ENCODE data around the gene SNX25. TPM values are rescaled to one million over a fixed set of nuclear protein-coding genes. Genes with fewer than 3 reads are reported as not detected.
"Not testable (repeated sequence)": the region's sequence is repeated elsewhere in the genome, so short reads cannot be mapped to it uniquely, and the experiment has no call there.

Gene SNX25
- total and polyA plus RNA-seq, 2 donors (not counting 1 experiment from before 2014, with no cell fraction given), result 11.1 to 32.9 TPM

- H3K4me2 ChIP-seq (ENCODE audit: extremely low read depth, insufficient read depth, low read length), result peak overlapping the region; percentile 59
- peaks cover 2% of the 10 kb centered on the region for H3K79me2 ChIP-seq (ENCODE audit: control insufficient read depth, insufficient read depth, low read length)
- TF ChIP-seq CTCF (conservative IDR thresholded peaks at IDR 0.05 in 1 of 2, IDR thresholded peaks at IDR 0.05 in 1 of 2; ENCODE audit: low read depth in 1 of 2, low read length in 2 of 2), result no peak
- TF ChIP-seq EZH2 (IDR thresholded peaks at IDR 0.05; ENCODE audit: low read length, missing control alignments), result no peak
- no peaks in the 10 kb centered on the region for H3K9me3 ChIP-seq (ENCODE audit: control insufficient read depth, insufficient read depth, low read depth, low read length)
- no peaks in the 10 kb centered on the region for H3K27me3 ChIP-seq (ENCODE audit: control insufficient read depth, insufficient read depth, low read length)
- H3K4me1 ChIP-seq (ENCODE audit: control insufficient read depth, extremely low read depth, insufficient read depth, low read length), result peaks cover 9% of the 10 kb centered on the region
- H3K27ac ChIP-seq (ENCODE audit: insufficient read depth, low read length), result no peak overlapping the region
- no peak overlapping the region for H2AFZ ChIP-seq (ENCODE audit: low read length)
- H3K36me3 ChIP-seq (ENCODE audit: control insufficient read depth, insufficient read depth, low read length), result no peaks in the 10 kb centered on the region
- peak; percentile 59 to 84 for DNase-seq (ENCODE audit: low read depth in 2 of 2)
- H3K4me3 ChIP-seq (replicated peaks in 1 of 4; ENCODE audit: control extremely low read depth in 1 of 4, insufficient read depth in 1 of 4, low read depth in 3 of 4, low read length in 4 of 4), result no peak overlapping the region
- H3K9ac ChIP-seq (ENCODE audit: insufficient read depth, low read length), result no peak overlapping the region
- no peaks in the 10 kb centered on the region for H4K20me1 ChIP-seq (ENCODE audit: control insufficient read depth, extremely low read depth, insufficient read depth, low read length)
Measured at GRCh38 chr4:185238215-185238681, 28.9 kb downstream of the SNX25 start.

- peaks cover 9% of the 10 kb centered on the region for H3K4me1 ChIP-seq (ENCODE audit: control insufficient read depth, extremely low read depth, insufficient read depth, low read length)
- H2AFZ ChIP-seq (ENCODE audit: low read length), result no peak overlapping the region
- H3K9me3 ChIP-seq (ENCODE audit: control insufficient read depth, insufficient read depth, low read depth, low read length), result no peaks in the 10 kb centered on the region
- H3K9ac ChIP-seq (ENCODE audit: insufficient read depth, low read length), result no peak overlapping the region
- TF ChIP-seq EZH2 (IDR thresholded peaks at IDR 0.05; ENCODE audit: low read length, missing control alignments) (no peak), CTCF (conservative IDR thresholded peaks at IDR 0.05 in 1 of 2, IDR thresholded peaks at IDR 0.05 in 1 of 2; ENCODE audit: low read depth in 1 of 2, low read length in 2 of 2) (no peak)
- H3K27ac ChIP-seq (ENCODE audit: insufficient read depth, low read length), result peak overlapping the region; percentile 43
- DNase-seq (ENCODE audit: low read depth in 2 of 2), result peak in 1 of 2 donors; percentile 39
- H3K27me3 ChIP-seq (ENCODE audit: control insufficient read depth, insufficient read depth, low read length), result no peaks in the 10 kb centered on the region
- no peaks in the 10 kb centered on the region for H3K36me3 ChIP-seq (ENCODE audit: control insufficient read depth, insufficient read depth, low read length)
- H3K4me2 ChIP-seq (ENCODE audit: extremely low read depth, insufficient read depth, low read length), result no peak overlapping the region
- peaks cover 2% of the 10 kb centered on the region for H3K79me2 ChIP-seq (ENCODE audit: control insufficient read depth, insufficient read depth, low read length)
- no peak overlapping the region for H3K4me3 ChIP-seq (replicated peaks in 1 of 4; ENCODE audit: control extremely low read depth in 1 of 4, insufficient read depth in 1 of 4, low read depth in 3 of 4, low read length in 4 of 4)
- no peaks in the 10 kb centered on the region for H4K20me1 ChIP-seq (ENCODE audit: control insufficient read depth, extremely low read depth, insufficient read depth, low read length)
Measured at GRCh38 chr4:185238750-185239149, 29.4 kb downstream of the SNX25 start.

- not testable (repeated sequence) for DNase-seq (ENCODE audit: low read depth in 2 of 2); H3K79me2 ChIP-seq (ENCODE audit: control insufficient read depth, insufficient read depth, low read length); H3K9me3 ChIP-seq (ENCODE audit: control insufficient read depth, insufficient read depth, low read depth, low read length); H3K4me1 ChIP-seq (ENCODE audit: control insufficient read depth, extremely low read depth, insufficient read depth, low read length); H3K36me3 ChIP-seq (ENCODE audit: control insufficient read depth, insufficient read depth, low read length); H3K4me2 ChIP-seq (ENCODE audit: extremely low read depth, insufficient read depth, low read length); H3K27ac ChIP-seq (ENCODE audit: insufficient read depth, low read length); H3K27me3 ChIP-seq (ENCODE audit: control insufficient read depth, insufficient read depth, low read length); H3K9ac ChIP-seq (ENCODE audit: insufficient read depth, low read length); H3K4me3 ChIP-seq (replicated peaks in 1 of 4; ENCODE audit: control extremely low read depth in 1 of 4, insufficient read depth in 1 of 4, low read depth in 3 of 4, low read length in 4 of 4); H4K20me1 ChIP-seq (ENCODE audit: control insufficient read depth, extremely low read depth, insufficient read depth, low read length); H2AFZ ChIP-seq (ENCODE audit: low read length)
Measured at GRCh38 chr4:185240486-185240885, 31.1 kb downstream of the SNX25 start.
